IMR-90 (cell line): ENCODE measurements around the gene KAT2B.

Source experiments
- CTCF ChIP-seq: conservative IDR thresholded peaks from 2 replicates; pipeline ENCODE4 v1.5.1; 2012; ENCODE audit warnings: mild to moderate bottlenecking, low read depth, low read length, improper control_type of control experiment
- POLR2A ChIP-seq: IDR thresholded peaks from 2 replicates; pipeline ENCODE4 v1.6.1; 2012; ENCODE audit warnings: mild to moderate bottlenecking, low read depth, low read length
- SMC3 ChIP-seq: fragments of 150-350 bp; IDR thresholded peaks from 2 replicates; pipeline ENCODE4 v1.6.1; 2016; ENCODE audit warnings: low read depth, mild to moderate bottlenecking, antibody characterized with exemption, low read length, moderate library complexity

GRCh38 chr3:20064796-20065564 lies 24.7 kb downstream of the KAT2B start:
- no peak for TF ChIP-seq CTCF
- no peak for TF ChIP-seq SMC3
- TF ChIP-seq POLR2A = no peak
